ENCODE results near the gene MRPL40.

MRPL40 gene

GRCh38 chr22:19483481-19484244 lies 51.3 kb downstream of the MRPL40 start:
- DNase-seq, result no peak
